ENCODE data around the gene GALM. TPM values are rescaled to one million over a fixed set of nuclear protein-coding genes. Genes with fewer than 3 reads are reported as not detected.
A peak's percentile ranks its signal among the peaks of the same experiment; 100 is the strongest.

GALM gene
- total and polyA plus RNA-seq, 2 of the 13 experiments (the other 11 are each of a cell fraction or from before 2014, with no cell fraction given) = 65.5 to 90.0 TPM

- TF ChIP-seq ARID4A (CRISPR knock-in tag; IDR thresholded peaks at IDR 0.05; ENCODE audit: borderline replicate concordance) (peak; percentile 61; the same call in 1 of the 2 replicates), ZNF780A (CRISPR knock-in tag; IDR thresholded peaks at IDR 0.05) (no peak), GZF1 (CRISPR knock-in tag; IDR thresholded peaks at IDR 0.05) (0 out of 2 replicates have a peak, but pooled peaks have one; percentile 4), THAP8 (CRISPR knock-in tag; IDR thresholded peaks at IDR 0.05; ENCODE audit: borderline replicate concordance) (no peak), ZBTB39 (CRISPR knock-in tag; IDR thresholded peaks at IDR 0.05) (no peak), ZNF577 (CRISPR knock-in tag; IDR thresholded peaks at IDR 0.05; ENCODE audit: borderline replicate concordance, low read depth) (no peak), ZFP1 (CRISPR knock-in tag; IDR thresholded peaks at IDR 0.05) (no peak), SIN3B (IDR thresholded peaks at IDR 0.05; ENCODE audit: low read length) (no peak), ZNF883 (CRISPR knock-in tag; IDR thresholded peaks at IDR 0.05; ENCODE audit: not compliant biosample characterization) (peak; percentile 27), ZBTB40 (IDR thresholded peaks at IDR 0.05) (no peak), ZBTB40 (CRISPR knock-in tag; IDR thresholded peaks at IDR 0.05) (peak; percentile 26; the same call in 1 of the 2 replicates)
These were observed 65.8 kb downstream of the GALM start (continued) for GRCh38 chr2:38731684-38732221.

Measured in HepG2 (cell line).